ENCODE data around the gene DIPK1C. TPM values are rescaled to one million over a fixed set of nuclear protein-coding genes. Genes with fewer than 3 reads are reported as not detected.

The DIPK1C gene
- total RNA-seq, 2 donors from 2014 or later = 2.6 TPM; not detected in 1

DNA sequence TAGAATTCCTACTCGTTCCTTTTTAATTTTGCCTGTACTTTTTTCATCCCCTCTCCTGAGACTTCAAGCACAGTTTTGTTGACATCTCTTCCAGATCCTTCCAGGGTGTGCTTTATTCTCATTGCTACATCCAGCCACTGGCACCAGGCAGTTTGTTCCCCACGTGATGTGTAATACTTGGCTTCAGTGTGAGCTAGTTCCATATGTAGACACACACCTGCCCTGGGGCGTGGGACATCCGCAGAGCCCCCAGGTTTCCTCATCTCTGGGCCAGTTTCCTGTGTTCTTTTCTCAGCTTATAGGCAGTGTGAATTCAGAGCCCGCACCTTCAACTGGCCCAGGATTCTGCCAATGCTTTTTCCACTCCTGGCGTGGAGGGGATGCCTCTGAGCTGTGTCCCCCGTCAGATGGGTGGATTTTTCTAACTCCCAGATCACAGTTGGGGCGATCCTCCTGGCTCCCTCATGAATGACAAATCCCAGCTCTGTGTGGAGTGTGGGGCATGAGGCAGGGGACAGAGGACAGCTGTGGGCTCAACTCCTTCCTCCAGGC, 46.6 kb downstream of the DIPK1C start:
- TF ChIP-seq, protein P1, sequence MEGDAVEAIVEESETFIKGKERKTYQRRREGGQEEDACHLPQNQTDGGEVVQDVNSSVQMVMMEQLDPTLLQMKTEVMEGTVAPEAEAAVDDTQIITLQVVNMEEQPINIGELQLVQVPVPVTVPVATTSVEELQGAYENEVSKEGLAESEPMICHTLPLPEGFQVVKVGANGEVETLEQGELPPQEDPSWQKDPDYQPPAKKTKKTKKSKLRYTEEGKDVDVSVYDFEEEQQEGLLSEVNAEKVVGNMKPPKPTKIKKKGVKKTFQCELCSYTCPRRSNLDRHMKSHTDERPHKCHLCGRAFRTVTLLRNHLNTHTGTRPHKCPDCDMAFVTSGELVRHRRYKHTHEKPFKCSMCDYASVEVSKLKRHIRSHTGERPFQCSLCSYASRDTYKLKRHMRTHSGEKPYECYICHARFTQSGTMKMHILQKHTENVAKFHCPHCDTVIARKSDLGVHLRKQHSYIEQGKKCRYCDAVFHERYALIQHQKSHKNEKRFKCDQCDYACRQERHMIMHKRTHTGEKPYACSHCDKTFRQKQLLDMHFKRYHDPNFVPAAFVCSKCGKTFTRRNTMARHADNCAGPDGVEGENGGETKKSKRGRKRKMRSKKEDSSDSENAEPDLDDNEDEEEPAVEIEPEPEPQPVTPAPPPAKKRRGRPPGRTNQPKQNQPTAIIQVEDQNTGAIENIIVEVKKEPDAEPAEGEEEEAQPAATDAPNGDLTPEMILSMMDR (IDR thresholded peaks at IDR 0.05) = no peak
- no peak for DNase-seq (ENCODE audit: low spot score)
- no peaks in the 10 kb centered on the region for H3K4me1 ChIP-seq
- no peaks in the 10 kb centered on the region for H3K36me3 ChIP-seq
- no peak overlapping the region for H3K27ac ChIP-seq
- no peak overlapping the region for H3K4me3 ChIP-seq
- H3K9me3 ChIP-seq = no peaks in the 10 kb centered on the region
- no peaks in the 10 kb centered on the region for H3K27me3 ChIP-seq

DNA sequence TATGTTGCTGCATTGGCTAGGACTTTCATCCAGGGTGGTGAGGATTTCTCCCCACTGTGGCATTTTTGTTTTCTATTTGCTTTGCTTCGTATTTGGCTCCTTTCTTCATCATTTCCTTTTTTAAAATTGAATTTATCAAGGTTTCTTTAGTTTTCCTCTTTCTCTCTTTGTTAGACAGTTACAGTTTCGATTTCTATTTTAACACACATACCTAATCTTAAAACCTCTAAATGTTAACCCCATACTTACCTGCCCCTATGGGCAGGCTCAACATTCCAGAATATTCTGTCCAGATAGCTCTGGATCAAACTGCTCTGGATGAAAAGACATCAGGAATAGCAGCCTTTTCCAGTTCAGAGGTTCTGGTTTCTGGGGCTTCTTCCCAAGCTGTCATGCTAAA, 49.2 kb downstream of the DIPK1C start:
- H3K4me3 ChIP-seq = no peak overlapping the region

GRCh38 chr18:74402806-74403433, 54.2 kb downstream of the DIPK1C start:
- H3K27me3 ChIP-seq = no peaks in the 10 kb centered on the region
- H3K27ac ChIP-seq = no peak overlapping the region
- H3K36me3 ChIP-seq = no peaks in the 10 kb centered on the region
- no peaks in the 10 kb centered on the region for H3K9me3 ChIP-seq
- H3K4me1 ChIP-seq = peaks cover 0 to 19% of the 10 kb centered on the region in 2 donors
- DNase-seq (ENCODE audit: low spot score) = no peak
- TF ChIP-seq, protein P1 (IDR thresholded peaks at IDR 0.05) = no peak
- H3K4me3 ChIP-seq = no peak overlapping the region

More for the DNA sequence above, 49.2 kb downstream of the DIPK1C start:
- Histone ChIP-seq H3K9me3 (no peaks in the 10 kb centered on the region), H3K36me3 (no peaks in the 10 kb centered on the region), H3K27me3 (no peaks in the 10 kb centered on the region), H3K27ac (no peak overlapping the region), H3K4me1 (no peaks in the 10 kb centered on the region)
- no peak for DNase-seq (ENCODE audit: low spot score)
- TF ChIP-seq, protein P1 (IDR thresholded peaks at IDR 0.05) = no peak

DNA sequence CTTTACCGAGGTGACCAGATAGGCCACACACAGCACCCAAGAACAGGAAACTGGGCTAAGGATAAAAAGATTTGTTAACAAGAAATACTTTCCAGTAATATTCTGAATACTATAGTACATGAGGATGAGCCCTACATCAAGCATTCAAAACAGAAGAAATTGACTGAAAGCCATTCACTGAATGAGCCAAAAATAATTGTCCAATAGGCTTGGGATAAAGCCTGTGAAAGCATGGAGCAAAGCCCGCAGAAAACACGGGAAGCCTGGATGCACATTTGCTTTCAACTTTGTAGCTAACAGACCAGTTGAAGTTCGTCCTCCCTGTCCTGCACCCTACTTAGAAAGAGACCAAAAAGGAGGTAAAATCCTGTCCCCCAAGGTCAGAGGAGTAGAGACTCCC, 56.3 kb downstream of the DIPK1C start:
- H3K4me1 ChIP-seq = peaks cover 0 to 26% of the 10 kb centered on the region in 2 donors
- no peaks in the 10 kb centered on the region for H3K9me3 ChIP-seq
- H3K36me3 ChIP-seq = no peaks in the 10 kb centered on the region
- TF ChIP-seq, protein P1 (IDR thresholded peaks at IDR 0.05) = no peak
- DNase-seq (ENCODE audit: low spot score) = no peak
- H3K27ac ChIP-seq = no peak overlapping the region
- H3K27me3 ChIP-seq = no peaks in the 10 kb centered on the region
- H3K4me3 ChIP-seq = no peak overlapping the region

- Histone ChIP-seq H3K27me3 (no peaks in the 10 kb centered on the region), H3K4me3 (no peak overlapping the region), H3K27ac (peak overlapping the region; percentile 5 to 37), H3K36me3 (no peaks in the 10 kb centered on the region), H3K9me3 (no peaks in the 10 kb centered on the region), H3K4me1 (peaks cover 0 to 28% of the 10 kb centered on the region in 2 donors)
- TF ChIP-seq, protein P1 (IDR thresholded peaks at IDR 0.05) = no peak
- no peak for DNase-seq (ENCODE audit: low spot score)
Observed at GRCh38 chr18:74399091-74399887, 57.8 kb downstream of the DIPK1C start.

Data from right atrium auricular region (tissue), 2 donors.